ENCODE measurements around the gene CHST7.
"Not testable (repeated sequence)": the region's sequence is repeated elsewhere in the genome, so short reads cannot be mapped to it uniquely, and the experiment has no call there.

Gene CHST7, protein sequence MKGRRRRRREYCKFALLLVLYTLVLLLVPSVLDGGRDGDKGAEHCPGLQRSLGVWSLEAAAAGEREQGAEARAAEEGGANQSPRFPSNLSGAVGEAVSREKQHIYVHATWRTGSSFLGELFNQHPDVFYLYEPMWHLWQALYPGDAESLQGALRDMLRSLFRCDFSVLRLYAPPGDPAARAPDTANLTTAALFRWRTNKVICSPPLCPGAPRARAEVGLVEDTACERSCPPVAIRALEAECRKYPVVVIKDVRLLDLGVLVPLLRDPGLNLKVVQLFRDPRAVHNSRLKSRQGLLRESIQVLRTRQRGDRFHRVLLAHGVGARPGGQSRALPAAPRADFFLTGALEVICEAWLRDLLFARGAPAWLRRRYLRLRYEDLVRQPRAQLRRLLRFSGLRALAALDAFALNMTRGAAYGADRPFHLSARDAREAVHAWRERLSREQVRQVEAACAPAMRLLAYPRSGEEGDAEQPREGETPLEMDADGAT

DNA sequence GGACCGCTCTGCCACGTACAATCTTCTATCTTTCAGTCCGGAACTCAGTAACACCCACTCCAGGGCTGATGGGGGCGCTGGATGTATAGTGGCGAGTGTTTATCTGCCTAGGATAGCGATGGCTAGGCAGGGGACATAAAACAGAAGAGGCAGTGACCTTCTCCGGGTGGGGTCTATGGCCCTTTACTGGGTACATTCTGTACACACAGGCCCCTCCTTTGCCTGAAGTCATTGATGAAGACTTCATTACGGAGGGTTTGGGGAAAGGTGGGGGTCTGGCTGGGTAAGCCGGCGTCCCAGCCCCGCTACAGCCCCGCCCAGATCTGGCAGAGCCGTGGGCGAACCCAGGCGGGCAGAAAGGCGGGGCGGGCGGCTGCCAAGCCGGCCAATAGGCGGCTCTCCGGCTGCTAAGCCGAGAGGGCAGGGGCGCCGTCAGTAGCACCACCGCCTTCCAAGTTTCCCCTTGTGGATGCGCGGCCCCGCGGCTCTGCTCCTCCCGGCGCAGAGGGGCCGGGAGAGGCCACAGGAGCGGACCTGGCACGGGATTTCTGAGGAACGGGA, at the start of gene CHST7:
Gene CHST7 (plus strand): TSS at position 435 of the 561 bp plus-strand sequence. CDS start 167 bp downstream, outside the sequence.
- peak; percentile 50 for DNase-seq (ENCODE audit: low spot score)

DNA sequence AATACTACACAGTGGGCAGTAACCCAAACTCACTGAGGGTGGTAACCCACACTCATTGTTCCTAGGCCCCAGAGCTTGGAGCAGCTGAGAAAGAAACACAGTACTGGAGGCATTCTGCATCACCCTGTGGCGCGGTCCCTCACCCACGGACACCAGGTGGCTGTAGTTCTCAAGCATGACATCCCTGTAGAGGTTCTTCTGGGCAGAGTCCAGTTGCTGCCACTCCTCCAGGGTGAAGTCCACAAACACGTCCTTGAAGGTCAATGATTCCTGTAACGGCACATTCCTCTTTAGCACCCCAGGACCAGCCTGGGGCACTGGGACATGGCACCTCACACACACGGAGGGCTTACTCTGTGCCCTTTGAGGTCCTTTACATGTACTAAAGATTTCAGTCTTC, 44.9 kb upstream of the CHST7 start:
- DNase-seq (ENCODE audit: low spot score), result not testable (repeated sequence)

DNA sequence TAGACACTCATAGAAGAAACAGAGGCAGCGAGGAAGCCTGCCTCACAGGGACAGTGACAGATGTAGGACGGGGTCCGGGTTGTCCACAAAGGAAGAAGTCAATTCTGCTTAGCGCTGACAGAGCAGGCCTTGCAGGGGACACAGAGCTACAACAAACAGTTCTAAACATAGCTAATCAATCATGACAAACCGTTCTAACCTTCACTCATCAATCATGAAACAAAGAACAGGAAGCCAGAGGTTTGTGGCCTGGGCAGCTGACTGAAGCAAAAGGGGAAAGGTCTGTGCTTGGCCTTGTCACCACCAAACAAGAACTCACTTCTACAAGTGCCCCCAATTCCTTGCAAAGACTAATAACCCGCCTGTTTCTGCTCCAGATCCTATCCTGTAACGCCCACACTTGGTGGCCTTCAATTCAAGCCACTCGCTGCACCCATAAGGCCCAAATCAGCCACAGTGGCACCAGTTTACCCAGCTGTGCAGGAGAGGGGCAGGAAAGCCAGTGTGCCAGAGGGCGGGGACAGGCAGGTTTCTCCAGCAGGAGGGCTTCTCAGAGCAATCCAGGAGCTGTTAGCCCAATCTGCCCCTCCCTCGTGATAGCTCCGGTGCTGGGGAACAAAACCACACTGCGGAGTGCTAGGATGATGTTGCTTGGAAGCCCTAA, 43.7 kb upstream of the CHST7 start:
- not testable (repeated sequence) for DNase-seq (ENCODE audit: low spot score)

DNA sequence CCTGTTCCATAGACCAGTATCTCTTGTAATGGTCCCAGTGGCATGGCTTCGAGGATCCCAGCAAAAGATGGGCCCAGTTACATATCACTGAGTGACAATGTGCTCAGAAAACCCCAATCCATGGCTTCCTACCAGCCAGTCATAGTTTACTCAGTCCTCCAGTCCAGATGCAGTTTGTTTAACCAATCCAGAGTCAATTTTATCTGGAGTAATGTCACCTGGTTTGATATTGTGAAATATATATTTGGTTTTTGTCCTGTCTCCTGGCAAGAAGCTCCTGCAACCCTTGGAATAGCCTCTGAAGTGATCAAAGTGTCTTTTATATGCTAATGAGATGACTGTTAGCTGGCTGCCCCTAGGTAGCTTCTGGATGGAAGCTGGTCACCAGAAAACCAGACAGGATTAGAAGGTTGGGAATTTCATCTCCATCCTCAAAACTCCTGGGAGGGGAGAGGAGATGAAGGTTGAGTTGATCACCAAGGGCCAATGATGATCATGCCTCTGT, 43.1 kb upstream of the CHST7 start:
- not testable (repeated sequence) for DNase-seq (ENCODE audit: low spot score)

DNA sequence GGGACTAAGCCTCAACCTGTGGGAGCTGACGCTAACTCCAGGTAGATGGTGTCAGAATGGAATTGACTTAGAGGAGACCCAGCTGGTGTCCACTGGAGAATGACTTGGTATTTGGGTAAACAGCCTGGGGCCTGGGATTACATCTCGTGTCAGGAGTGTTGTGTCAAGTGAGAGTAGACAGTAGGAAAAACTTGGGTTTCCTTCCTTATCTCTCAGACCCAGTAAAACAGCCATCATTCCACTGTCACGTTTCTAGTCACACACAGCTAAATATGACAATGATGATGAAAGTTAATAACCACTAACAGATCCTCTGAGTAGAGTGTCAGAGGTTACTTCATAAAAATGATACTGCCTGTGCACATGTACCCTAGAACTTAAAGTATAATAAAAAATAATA, 42.1 kb upstream of the CHST7 start:
- DNase-seq (ENCODE audit: low spot score), result no peak

DNA sequence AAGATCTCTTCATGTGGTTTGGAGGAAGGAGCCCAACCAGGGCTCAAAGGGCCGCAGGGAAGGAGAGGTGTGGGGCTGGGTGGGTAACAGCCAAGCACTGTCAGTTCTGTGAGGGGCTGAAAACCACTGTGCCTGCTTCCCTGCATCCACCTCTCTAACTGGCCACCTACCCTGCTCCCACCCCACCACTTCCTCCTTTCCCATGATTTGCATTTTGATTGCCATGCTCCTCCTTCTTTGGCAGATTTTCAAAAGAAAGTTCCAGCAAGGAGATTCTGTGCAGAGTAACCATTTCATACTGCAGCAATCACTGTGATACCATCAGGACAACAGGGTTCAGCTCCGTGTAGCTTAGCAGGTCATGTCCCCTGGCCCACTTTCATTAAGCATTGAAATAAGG, 30.1 kb upstream of the CHST7 start:
- DNase-seq (ENCODE audit: low spot score), result no peak

DNA sequence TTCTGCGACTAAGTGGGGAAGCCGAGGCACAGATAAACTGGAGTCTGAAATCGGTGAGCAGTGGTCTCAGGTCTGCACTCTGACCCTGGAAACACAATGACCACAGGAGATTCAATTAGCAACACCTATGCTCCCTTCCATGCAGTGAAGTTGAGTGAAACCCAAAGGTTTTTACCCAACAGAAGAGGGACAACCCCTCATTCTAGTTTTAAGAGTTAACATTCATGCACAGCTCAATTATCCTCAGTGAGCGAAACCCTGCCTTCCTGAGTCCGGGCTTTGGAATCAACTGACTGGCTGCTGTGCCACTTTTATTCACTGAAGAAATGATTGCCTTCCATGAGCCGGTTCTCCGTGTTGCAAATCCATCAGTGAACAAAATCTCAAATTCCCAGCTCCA, 29.0 kb upstream of the CHST7 start:
- DNase-seq (ENCODE audit: low spot score), result not testable (repeated sequence)

- DNase-seq (ENCODE audit: low spot score), result peak; percentile 68
Observed at GRCh38 chrX:46545111-46546005, 28.2 kb upstream of the CHST7 start, which contains the start of gene ZNF674. Gene ZNF674 (minus strand): TSS chrX:46545421. CDS start chrX:46542087, 3,334 bp downstream.

GRCh38 chrX:46547857-46548256, 25.7 kb upstream of the CHST7 start:
- no peak for DNase-seq (ENCODE audit: low spot score)

GRCh38 chrX:46549914-46550313, 23.7 kb upstream of the CHST7 start:
- no peak for DNase-seq (ENCODE audit: low spot score)

DNA sequence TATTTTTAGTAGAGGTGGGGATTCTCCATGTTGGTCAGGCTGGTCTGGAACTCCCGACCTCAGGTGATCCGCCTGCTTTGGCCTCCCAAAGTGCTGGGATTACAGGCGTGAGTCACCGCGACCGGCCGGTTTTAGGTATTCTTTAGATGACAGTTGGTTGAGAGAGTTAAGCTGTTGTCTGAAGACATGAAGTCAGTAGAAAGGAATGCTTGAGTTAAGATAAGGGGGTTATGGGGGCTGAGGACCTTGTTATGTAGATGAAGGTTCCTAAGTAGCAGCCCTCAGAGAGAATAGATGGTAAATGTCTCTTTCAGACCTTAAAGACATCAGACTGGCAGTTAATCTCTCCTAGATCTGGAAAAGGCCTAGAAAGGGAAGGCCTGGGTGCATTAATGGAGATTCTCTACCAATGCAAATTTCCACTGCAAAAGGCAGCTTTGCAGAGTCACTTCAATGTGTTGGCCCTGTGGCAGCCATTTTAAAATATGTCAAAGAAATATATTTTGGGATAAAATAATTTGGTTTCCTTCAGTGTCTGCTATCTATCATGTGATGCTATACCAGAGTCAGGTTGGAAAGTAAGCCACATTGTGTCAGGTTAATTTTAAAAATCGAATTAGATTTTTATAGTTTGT, 22.0 kb upstream of the CHST7 start:
- no peak for DNase-seq (ENCODE audit: low spot score)

DNA sequence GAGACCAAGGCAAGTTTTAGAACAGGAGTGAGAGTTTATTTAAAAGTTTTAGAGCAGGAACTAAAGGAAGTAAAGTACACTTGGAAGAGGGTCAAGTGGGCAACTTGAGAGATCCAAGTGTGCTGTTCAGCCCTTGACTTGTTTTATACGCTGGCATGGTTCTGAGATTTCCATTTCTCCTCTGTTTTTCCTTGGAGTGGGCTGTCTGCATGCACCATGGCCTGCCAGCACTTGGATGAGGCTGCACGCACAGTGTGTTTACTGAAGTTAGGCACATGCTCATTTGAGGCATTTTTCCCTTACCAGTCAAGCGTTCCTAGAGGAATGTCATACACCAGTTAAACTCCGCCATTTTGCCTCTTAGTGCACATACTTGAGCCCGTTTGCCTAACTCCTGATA, 19.6 kb upstream of the CHST7 start:
- DNase-seq (ENCODE audit: low spot score), result no peak

DNA sequence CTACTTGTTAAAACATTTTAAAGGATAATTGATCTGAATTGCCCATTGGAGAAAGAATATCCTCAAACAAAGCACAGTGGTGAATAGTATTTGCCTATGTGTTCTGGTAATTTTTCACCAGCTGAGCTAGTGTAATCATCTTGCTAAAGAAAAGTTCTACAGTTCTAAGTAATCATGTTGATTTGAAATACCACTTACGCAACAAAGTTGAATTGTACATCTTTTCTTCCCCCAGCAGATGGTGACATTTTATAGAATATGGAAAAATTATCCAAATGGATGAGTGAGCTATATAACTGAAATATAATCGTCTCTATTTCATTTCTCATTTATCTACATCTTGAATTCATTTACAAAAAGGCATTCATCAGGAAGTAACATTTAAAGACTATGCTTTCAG, 18.6 kb upstream of the CHST7 start:
- DNase-seq (ENCODE audit: low spot score), result no peak

DNA sequence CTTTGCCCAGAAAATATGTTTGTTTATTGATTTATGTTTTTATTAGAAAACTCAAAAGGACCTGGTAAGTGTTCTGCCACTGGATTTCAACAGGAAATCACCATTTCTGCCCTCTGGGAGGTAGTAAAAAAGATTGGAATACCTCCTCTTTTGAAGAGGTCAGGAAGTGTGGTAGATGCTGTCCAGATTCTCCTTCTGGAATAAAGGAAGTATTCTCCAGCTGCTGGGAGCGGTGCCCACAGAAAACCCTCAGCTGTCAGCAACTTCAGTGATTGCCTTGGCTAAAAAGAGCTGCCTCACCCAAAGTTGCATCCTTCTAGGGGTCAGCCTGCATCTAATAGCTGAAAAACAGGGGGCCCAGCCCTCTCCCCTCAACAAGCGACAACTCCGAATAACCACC, 14.5 kb upstream of the CHST7 start:
- no peak for DNase-seq (ENCODE audit: low spot score)

GRCh38 chrX:46561824-46562657, 11.5 kb upstream of the CHST7 start:
- no peak for DNase-seq (ENCODE audit: low spot score)

GRCh38 chrX:46567388-46567787, 6.2 kb upstream of the CHST7 start:
- DNase-seq (ENCODE audit: low spot score), result no peak

DNA sequence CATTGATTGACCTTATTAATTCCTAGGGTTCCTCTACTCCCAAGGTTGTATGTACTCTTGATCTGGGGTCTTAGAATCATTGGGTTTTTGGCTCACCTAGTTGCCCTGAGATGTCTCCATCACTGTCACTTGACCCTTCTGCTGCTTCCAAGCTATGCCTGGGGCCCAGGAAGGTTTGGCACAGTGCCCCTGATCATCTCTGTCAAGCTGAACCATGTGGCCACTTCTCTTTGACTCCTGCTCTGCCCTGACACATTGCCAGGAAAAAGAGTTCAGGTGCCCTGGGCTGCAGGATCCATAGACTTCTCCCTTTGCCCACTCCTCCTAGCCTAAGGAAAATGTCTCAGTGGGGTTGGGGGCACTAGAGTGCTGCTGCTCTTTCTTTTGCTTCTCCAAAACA, 3.9 kb upstream of the CHST7 start:
- DNase-seq (ENCODE audit: low spot score), result no peak

GRCh38 chrX:46571423-46572339, 1.9 kb upstream of the CHST7 start:
- DNase-seq (ENCODE audit: low spot score), result no peak

DNA sequence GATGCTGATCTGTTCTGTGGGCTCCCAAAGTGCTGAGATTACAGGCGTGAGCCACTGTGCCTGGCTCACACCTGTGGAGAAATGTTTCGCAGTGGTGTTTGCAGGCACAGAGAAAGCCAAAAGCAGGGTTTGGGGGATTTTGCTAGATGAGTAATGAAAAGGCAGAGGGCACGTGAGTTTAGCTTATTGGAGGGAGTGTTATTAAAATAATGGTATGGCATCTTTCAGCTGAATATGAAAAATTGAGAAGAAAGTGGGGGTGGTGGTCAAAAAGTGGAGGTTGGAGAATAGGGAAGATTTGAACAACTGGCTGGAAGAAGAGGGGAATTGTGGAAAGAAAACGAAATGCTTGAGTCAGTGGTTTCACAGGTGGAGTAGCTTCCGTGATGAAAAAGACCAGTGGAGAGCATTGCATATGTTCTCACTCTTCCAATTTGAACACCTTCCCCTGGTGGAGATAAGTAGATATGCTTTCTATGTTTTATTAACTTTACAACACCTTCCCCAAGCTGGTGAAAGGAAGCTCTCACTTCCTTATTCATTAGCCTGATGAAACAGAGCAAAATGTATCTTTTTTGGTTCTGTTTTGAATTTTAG, 1.1 kb upstream of the CHST7 start:
- DNase-seq (ENCODE audit: low spot score), result no peak
